Measurements from ENCODE around the gene NEDD4. TPM values are rescaled to one million over a fixed set of nuclear protein-coding genes. Genes with fewer than 3 reads are reported as not detected.

NEDD4 gene
- total RNA-seq, 2 experiments from 2014 or later, result 2.6 to 2.7 TPM

DNA sequence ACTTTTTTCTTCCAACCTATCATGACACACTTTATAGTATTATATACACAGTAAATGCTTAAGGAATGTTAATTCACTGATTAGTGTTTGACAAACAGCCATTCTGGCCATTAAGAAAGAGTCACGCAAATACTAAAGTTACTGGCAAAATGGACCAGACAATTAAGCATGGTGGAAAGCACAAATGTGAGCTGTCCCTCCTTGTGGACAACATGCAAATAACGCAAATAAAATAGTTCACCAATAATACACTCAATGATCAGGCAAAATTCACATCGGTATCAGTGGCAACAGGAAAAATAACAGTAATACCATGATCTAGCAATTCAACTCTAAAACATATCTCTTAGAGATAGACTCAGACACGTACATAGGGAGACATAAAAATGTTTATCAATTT lies 71.7 kb downstream of the NEDD4 start:
- H3K4me3 ChIP-seq (ENCODE audit: low read length), result no peak overlapping the region
- no peak overlapping the region for H3K27ac ChIP-seq (ENCODE audit: low read depth in 1 of 2, low read length in 2 of 2)
- intact Hi-C loops (cut with DNase I, micrococcal nuclease), result no loop called here
- ATAC-seq (ENCODE audit: poor library complexity) (no peak), DNase-seq (no peak)
- H3K27me3 Mint-ChIP-seq, result no peaks in the 10 kb centered on the region
- TF ChIP-seq, protein P1, sequence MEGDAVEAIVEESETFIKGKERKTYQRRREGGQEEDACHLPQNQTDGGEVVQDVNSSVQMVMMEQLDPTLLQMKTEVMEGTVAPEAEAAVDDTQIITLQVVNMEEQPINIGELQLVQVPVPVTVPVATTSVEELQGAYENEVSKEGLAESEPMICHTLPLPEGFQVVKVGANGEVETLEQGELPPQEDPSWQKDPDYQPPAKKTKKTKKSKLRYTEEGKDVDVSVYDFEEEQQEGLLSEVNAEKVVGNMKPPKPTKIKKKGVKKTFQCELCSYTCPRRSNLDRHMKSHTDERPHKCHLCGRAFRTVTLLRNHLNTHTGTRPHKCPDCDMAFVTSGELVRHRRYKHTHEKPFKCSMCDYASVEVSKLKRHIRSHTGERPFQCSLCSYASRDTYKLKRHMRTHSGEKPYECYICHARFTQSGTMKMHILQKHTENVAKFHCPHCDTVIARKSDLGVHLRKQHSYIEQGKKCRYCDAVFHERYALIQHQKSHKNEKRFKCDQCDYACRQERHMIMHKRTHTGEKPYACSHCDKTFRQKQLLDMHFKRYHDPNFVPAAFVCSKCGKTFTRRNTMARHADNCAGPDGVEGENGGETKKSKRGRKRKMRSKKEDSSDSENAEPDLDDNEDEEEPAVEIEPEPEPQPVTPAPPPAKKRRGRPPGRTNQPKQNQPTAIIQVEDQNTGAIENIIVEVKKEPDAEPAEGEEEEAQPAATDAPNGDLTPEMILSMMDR (IDR thresholded peaks at IDR 0.05), result no peak
- H3K4me3 Mint-ChIP-seq, result no peak overlapping the region
- POLR2A ChIA-PET, result no interaction called here
- no peaks in the 10 kb centered on the region for H3K4me1 Mint-ChIP-seq (ENCODE audit: low read depth)
- H3K27ac Mint-ChIP-seq, result no peak overlapping the region
- H3K27me3 ChIP-seq (ENCODE audit: control insufficient read depth in 1 of 2, insufficient read depth in 2 of 2, low read length in 2 of 2), result no peaks in the 10 kb centered on the region
- H3K36me3 ChIP-seq (ENCODE audit: insufficient read depth, low read length), result no peaks in the 10 kb centered on the region
- no peaks in the 10 kb centered on the region for H3K36me3 Mint-ChIP-seq (ENCODE audit: low read depth)
- no peaks in the 10 kb centered on the region for H3K9me3 Mint-ChIP-seq
- no peaks in the 10 kb centered on the region for H3K9me3 ChIP-seq (ENCODE audit: control insufficient read depth in 1 of 2, insufficient read depth in 1 of 2, low read length in 2 of 2)
- CTCF ChIA-PET, result no interaction called here
- H3K4me1 ChIP-seq (ENCODE audit: insufficient read depth, low read length), result no peaks in the 10 kb centered on the region

- H3K4me1 Mint-ChIP-seq (ENCODE audit: low read depth), result no peaks in the 10 kb centered on the region
- TF ChIP-seq, protein P1 (IDR thresholded peaks at IDR 0.05), result peak; percentile 67
- H3K9me3 Mint-ChIP-seq, result no peaks in the 10 kb centered on the region
- ATAC-seq (ENCODE audit: poor library complexity) (no peak), DNase-seq (peak in 4 of 14 experiments; percentile 14 to 39 (median 26))
- H3K4me1 ChIP-seq (ENCODE audit: insufficient read depth, low read length), result no peaks in the 10 kb centered on the region
- no peaks in the 10 kb centered on the region for H3K27me3 ChIP-seq (ENCODE audit: control insufficient read depth in 1 of 2, insufficient read depth in 2 of 2, low read length in 2 of 2)
- no peaks in the 10 kb centered on the region for H3K27me3 Mint-ChIP-seq
- H3K27ac Mint-ChIP-seq, result no peak overlapping the region
- no peaks in the 10 kb centered on the region for H3K9me3 ChIP-seq (ENCODE audit: control insufficient read depth in 1 of 2, insufficient read depth in 1 of 2, low read length in 2 of 2)
- H3K36me3 Mint-ChIP-seq (ENCODE audit: low read depth), result no peaks in the 10 kb centered on the region
- intact Hi-C loops (cut with DNase I, micrococcal nuclease), result no loop called here
- H3K4me3 ChIP-seq (ENCODE audit: low read length), result no peak overlapping the region
- H3K27ac ChIP-seq (ENCODE audit: low read depth in 1 of 2, low read length in 2 of 2), result no peak overlapping the region
- no peaks in the 10 kb centered on the region for H3K36me3 ChIP-seq (ENCODE audit: insufficient read depth, low read length)
- no peak overlapping the region for H3K4me3 Mint-ChIP-seq
- CTCF ChIA-PET, result interaction anchor here (1.0 kb wide), 1 partner anchor 37 kb away, joined by 3 read pairs; no protein-coding TSS in a partner anchor
- POLR2A ChIA-PET, result interaction anchor here (0.7 kb wide), 1 partner anchor 71 kb away, joined by 3 read pairs; no protein-coding TSS in a partner anchor
Observed at GRCh38 chr15:55917881-55918296, 75.5 kb downstream of the NEDD4 start.

GRCh38 chr15:55916666-55917409 lies 76.6 kb downstream of the NEDD4 start:
- CTCF ChIA-PET, result interaction anchor here (1.0 kb wide), 1 partner anchor 36 kb away, joined by 3 read pairs; no protein-coding TSS in a partner anchor
- H3K4me3 Mint-ChIP-seq, result no peak overlapping the region

More at GRCh38 chr15:55916666-55917409, 76.6 kb downstream of the NEDD4 start:
- intact Hi-C loops (cut with DNase I, micrococcal nuclease), result no loop called here
- DNase-seq, result no peak
- H3K4me1 ChIP-seq (ENCODE audit: insufficient read depth, low read length), result no peaks in the 10 kb centered on the region
- no peaks in the 10 kb centered on the region for H3K4me1 Mint-ChIP-seq (ENCODE audit: low read depth)
- POLR2A ChIA-PET, result no interaction called here
- H3K36me3 ChIP-seq (ENCODE audit: insufficient read depth, low read length), result no peaks in the 10 kb centered on the region
- H3K36me3 Mint-ChIP-seq (ENCODE audit: low read depth), result no peaks in the 10 kb centered on the region
- TF ChIP-seq, protein P1 (IDR thresholded peaks at IDR 0.05), result no peak
- H3K27me3 Mint-ChIP-seq, result no peaks in the 10 kb centered on the region
- ATAC-seq (ENCODE audit: poor library complexity), result no peak
- H3K9me3 ChIP-seq (ENCODE audit: control insufficient read depth in 1 of 2, insufficient read depth in 1 of 2, low read length in 2 of 2), result no peaks in the 10 kb centered on the region
- no peaks in the 10 kb centered on the region for H3K9me3 Mint-ChIP-seq
- no peaks in the 10 kb centered on the region for H3K27me3 ChIP-seq (ENCODE audit: control insufficient read depth in 1 of 2, insufficient read depth in 2 of 2, low read length in 2 of 2)
- H3K4me3 ChIP-seq (ENCODE audit: low read length), result no peak overlapping the region
- H3K27ac Mint-ChIP-seq, result no peak overlapping the region
- H3K27ac ChIP-seq (ENCODE audit: low read depth in 1 of 2, low read length in 2 of 2), result no peak overlapping the region

Measured in CD4-positive, alpha-beta T cell (primary cell).